ENCODE data around the gene VTA1.
"Not testable (repeated sequence)": the region's sequence is repeated elsewhere in the genome, so short reads cannot be mapped to it uniquely, and the experiment has no call there.

VTA1 gene

GRCh38 chr6:142121342-142121741 is 25.7 kb upstream of the VTA1 start:
- no peak for DNase-seq (ENCODE audit: low read depth)
- TF ChIP-seq CTCF (conservative IDR thresholded peaks at IDR 0.05; ENCODE audit: low read depth, low read length), result no peak
- no peak overlapping the region for H3K4me3 ChIP-seq (ENCODE audit: low read length)

- no peak for DNase-seq (ENCODE audit: low read depth)
- TF ChIP-seq CTCF (conservative IDR thresholded peaks at IDR 0.05; ENCODE audit: low read depth, low read length), result no peak
- no peak overlapping the region for H3K4me3 ChIP-seq (ENCODE audit: low read length)
Measured at GRCh38 chr6:142130814-142131213, 16.2 kb upstream of the VTA1 start.

- DNase-seq (ENCODE audit: low read depth), result no peak
- TF ChIP-seq CTCF (conservative IDR thresholded peaks at IDR 0.05; ENCODE audit: low read depth, low read length), result no peak
- H3K4me3 ChIP-seq (ENCODE audit: low read length), result no peak within 1 kb of the TSS
Measured at GRCh38 chr6:142132625-142133024, 14.4 kb upstream of the VTA1 start, which contains the start of gene GJE1. Gene GJE1 (plus strand): TSS chr6:142132925. CDS start chr6:142133159, 234 bp downstream.

GRCh38 chr6:142138876-142139275 is 8.2 kb upstream of the VTA1 start:
- H3K4me3 ChIP-seq (ENCODE audit: low read length), result no peak overlapping the region
- no peak for DNase-seq (ENCODE audit: low read depth)
- TF ChIP-seq CTCF (conservative IDR thresholded peaks at IDR 0.05; ENCODE audit: low read depth, low read length), result no peak

- not testable (repeated sequence) for H3K4me3 ChIP-seq (ENCODE audit: low read length); DNase-seq (ENCODE audit: low read depth)
Measured at GRCh38 chr6:142141531-142141930, 5.5 kb upstream of the VTA1 start.

DNA sequence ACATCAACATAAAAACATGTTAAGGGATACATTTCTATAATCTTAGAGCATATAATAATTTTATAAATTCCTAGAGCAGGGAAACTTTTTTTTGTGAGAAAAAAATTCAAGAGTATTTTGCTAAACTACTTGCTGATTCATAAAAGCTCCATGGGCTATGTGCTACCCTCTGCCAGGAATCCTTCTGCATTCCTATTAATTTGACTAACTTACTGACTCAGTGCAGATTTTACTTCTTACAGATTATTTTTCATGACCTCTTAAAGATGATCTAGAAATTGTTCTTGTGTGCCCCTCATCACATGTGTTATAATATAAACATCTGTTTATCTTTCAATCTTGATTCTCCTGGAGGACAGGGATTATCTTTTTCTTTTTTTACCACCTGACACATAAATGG is 5.7 kb downstream of the VTA1 start:
- TF ChIP-seq CTCF (conservative IDR thresholded peaks at IDR 0.05; ENCODE audit: low read depth, low read length), result no peak
- H3K4me3 ChIP-seq (ENCODE audit: low read length), result no peak overlapping the region
- peak; percentile 24 for DNase-seq (ENCODE audit: low read depth)

- H3K4me3 ChIP-seq (ENCODE audit: low read length), result no peak overlapping the region
- DNase-seq (ENCODE audit: low read depth), result no peak
- no peak for TF ChIP-seq CTCF (conservative IDR thresholded peaks at IDR 0.05; ENCODE audit: low read depth, low read length)
Measured at GRCh38 chr6:142153196-142153595, 6.1 kb downstream of the VTA1 start.

- no peak for TF ChIP-seq CTCF (conservative IDR thresholded peaks at IDR 0.05; ENCODE audit: low read depth, low read length)
- no peak for DNase-seq (ENCODE audit: low read depth)
- H3K4me3 ChIP-seq (ENCODE audit: low read length), result no peak overlapping the region
Measured at GRCh38 chr6:142154336-142154735, 7.3 kb downstream of the VTA1 start.

All from retinal pigment epithelial cell (primary cell).